HG03039 (cell line): ENCODE measurements around the gene KHDC4.

Experiments used
- ATAC-seq: cut with Tn5 transposase; IDR thresholded peaks from one replicate; pipeline ENCODE4 v1.9.1; 2021; ENCODE audit warnings: mild to moderate bottlenecking, moderate library complexity; ENCODE audit not compliant: unreplicated experiment

The KHDC4 gene

GRCh38 chr1:155934097-155934935, at the start of gene KHDC4:
TSS of gene KHDC4 (minus strand) at chr1:155934413. CDS start at chr1:155934373, 40 bp downstream.
- ATAC-seq, result peak; percentile 81

DNA sequence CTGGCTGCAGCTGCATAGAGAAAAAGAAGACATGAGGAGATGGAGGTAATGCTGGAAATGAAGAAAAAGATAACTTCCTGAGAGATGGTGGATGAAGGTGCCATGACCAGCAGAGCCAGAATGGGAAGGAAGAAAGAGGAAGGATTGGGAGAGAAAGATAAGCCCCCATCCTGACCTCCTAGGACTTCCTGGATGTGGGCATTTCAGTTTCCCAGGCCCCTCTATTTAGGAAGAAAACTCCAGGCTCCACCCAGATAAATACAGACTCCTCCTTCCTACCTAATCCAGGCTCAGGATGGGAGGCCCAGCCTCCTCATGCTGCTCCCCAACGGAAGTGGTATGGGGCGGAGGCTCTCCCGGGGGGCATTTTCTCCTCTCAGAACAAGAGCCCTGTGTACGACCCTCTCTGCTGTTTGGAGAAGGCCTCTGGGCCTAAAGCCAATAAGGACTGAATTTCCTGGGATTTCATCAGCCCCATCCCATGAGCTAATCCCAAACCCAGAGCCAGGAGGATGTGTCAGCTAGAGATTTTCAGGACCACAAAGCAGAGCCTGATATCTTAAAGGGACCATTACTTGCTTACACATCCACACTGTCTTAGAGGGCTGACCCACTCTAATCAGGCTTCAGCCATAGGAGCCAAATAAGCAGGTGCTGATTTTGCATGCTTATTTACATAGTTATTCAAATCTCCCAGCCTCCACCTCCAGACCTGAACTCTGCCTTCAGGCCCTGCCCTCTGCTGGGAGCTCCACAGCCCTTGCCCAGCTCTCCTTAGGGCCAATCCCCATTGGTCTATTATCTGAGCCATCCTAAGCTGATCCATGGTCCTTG, 49.2 kb upstream of the KHDC4 start:
- ATAC-seq, result peak; percentile 39

GRCh38 chr1:155982106-155982505, 47.9 kb upstream of the KHDC4 start:
- ATAC-seq, result no peak

- no peak for ATAC-seq
These were observed 47.3 kb upstream of the KHDC4 start for GRCh38 chr1:155981266-155982088.

GRCh38 chr1:155979597-155980343, 45.6 kb upstream of the KHDC4 start:
- ATAC-seq, result no peak

- no peak for ATAC-seq
These were observed 44.8 kb upstream of the KHDC4 start for GRCh38 chr1:155978973-155979429.

- peak; percentile 38 for ATAC-seq
These were observed 44.2 kb upstream of the KHDC4 start, which contains the start of gene ARHGEF2 for GRCh38 chr1:155978325-155978972. TSS of gene ARHGEF2 (minus strand) at chr1:155978547. CDS start at chr1:155978427, 120 bp downstream.

DNA sequence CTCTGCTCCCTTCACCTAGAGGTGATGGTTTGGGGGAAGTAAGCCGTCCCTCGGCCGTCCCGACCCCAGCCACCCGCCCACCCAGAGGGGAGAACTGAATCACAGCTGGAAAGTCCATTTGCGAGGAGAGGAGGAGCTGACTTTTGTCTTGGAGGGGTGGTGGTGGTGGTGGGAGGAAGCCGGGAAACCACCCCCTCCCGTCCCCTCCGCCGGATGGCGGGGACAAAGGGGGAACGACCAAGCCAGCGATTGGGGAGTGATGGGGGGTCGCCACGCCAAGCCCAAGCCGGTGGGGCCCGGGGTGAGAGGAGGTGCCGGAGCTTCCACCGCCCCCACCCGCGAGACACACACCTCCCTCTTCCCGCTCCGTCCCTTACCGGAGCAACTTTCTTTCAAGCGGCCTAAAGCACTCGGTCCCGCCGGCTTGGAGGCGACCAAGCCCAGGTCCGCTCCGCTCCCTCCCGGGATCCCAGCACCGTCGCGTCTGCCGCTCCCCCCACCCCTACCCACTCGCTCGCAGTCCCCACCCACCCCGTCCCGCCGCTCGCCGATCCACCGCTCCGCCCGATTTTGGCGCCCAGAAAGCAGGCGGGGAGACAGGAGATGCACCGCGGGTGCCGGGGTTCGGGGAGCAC, 43.6 kb upstream of the KHDC4 start:
- ATAC-seq, result no peak

DNA sequence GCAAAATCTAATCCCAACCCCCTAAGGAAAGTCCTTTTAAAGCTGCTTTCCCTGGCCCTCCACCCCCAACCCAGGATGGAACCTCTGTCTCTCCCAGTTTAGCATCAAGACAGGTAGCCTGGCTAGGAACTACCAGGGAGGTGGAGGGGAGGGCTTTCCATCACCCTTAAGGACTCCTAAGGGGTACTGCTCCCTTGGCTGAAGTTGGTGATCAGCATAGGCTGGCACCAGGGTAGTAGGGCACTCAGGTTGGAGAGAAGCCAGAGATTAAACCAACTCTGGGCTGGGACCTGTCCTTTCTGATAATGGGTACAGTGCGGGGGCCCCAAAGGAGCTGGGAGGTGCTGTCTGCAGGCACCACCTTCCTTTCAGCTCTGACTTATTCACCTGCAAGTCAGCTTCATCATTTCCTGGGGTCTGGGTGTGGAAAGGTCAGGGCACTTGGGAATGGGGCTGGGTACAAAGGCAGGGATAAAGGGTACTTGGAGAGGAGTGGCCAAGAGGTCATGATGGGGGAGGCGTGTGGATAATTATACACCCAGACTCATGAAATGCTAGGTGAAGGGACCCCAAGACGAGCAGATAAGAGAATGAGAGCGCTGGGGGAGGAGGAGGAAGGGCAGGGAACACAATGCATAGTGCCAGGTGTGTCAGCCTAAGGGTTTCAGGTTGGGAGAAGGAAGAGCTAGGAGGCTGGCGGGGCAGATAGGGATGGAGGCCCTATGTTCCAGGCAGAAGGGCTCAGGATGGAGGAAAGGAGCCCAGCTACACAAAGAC, 42.9 kb upstream of the KHDC4 start:
- no peak for ATAC-seq

- no peak for ATAC-seq
These were observed 42.1 kb upstream of the KHDC4 start for GRCh38 chr1:155976062-155976912.

DNA sequence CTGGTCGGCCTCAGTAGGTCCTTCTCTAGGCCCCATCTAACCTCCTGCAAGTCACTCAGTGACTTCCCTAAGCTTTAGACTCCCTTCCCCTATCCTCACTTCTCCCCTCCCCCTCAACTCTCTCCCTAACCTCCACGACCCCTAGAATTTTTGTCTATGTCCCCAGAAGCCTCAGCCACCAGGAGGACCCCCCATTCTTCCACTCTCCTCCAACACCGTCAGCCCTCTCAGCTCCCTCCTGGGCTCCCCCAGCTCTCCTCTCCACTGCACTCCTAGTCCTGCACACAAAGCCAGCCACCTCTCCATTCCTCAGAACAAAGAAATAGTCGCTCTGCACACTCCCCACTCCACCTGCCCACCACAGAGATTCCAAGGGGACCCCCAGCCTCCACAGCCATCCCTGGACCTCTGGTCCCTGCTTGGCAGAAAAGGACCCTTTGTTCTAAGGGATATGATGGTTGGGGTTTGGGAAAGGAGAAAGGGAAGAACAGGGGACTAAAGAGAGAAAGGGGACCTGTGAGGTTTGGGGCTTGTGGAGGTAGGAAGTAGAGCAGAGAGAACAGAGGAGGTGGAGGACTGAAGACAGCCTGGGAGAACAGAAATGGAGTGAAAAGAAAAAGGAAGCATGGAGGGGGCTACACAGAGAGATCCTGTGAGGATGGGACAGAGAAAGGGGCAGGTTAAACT, 41.3 kb upstream of the KHDC4 start:
- no peak for ATAC-seq

- no peak for ATAC-seq
These were observed 40.2 kb upstream of the KHDC4 start for GRCh38 chr1:155974208-155975115.

- no peak for ATAC-seq
These were observed 39.5 kb upstream of the KHDC4 start for GRCh38 chr1:155973723-155974122.

DNA sequence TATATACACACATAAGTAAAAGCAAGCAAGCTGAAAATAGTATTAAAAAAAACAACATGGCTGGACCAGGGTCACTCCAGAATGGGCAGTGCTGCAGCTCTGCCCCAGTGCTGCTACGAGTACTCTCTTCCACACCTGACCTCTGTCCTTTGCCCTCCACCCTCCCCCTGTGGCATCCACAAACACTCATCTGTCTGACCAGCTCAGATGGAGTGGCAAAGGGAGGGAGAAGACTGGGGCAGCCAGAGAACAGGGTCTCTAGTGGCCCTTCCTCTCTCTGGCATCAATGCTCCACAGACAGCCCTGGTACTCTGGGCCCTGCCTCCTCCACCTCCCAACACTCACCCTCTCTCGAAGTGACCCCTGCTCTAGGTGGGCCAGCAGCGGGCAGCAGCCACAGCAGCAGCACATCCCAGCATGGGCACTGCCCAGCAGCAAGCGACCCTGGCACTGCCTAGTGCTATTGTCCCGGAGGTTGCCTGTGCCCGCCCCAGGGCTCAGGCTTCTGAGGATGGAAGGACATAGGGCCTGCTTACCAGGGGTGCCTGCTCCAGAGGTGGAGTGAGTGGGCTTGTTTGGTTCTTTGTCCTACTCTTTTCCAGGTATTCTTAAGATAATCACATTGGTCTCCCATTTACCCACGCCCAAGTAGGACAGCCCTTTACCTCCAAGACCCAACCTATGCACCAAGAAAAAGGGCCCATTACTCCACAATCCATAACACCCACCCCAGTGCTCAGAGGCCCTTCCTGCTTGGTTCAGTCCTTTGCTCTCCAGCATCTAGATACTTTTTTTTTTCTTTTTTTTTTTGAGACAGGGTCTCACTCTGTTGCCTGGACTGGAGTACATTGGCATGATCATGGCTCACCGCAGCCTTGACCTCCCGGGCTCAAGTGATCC, 37.9 kb upstream of the KHDC4 start:
- no peak for ATAC-seq
